Eye (tissue), 1 donor: ENCODE data around the gene TMEM204.

Experiments
- DNase-seq: peaks from one replicate; pipeline ENCODE4 v3.0.0-alpha.2; 2015

TMEM204 gene

DNA sequence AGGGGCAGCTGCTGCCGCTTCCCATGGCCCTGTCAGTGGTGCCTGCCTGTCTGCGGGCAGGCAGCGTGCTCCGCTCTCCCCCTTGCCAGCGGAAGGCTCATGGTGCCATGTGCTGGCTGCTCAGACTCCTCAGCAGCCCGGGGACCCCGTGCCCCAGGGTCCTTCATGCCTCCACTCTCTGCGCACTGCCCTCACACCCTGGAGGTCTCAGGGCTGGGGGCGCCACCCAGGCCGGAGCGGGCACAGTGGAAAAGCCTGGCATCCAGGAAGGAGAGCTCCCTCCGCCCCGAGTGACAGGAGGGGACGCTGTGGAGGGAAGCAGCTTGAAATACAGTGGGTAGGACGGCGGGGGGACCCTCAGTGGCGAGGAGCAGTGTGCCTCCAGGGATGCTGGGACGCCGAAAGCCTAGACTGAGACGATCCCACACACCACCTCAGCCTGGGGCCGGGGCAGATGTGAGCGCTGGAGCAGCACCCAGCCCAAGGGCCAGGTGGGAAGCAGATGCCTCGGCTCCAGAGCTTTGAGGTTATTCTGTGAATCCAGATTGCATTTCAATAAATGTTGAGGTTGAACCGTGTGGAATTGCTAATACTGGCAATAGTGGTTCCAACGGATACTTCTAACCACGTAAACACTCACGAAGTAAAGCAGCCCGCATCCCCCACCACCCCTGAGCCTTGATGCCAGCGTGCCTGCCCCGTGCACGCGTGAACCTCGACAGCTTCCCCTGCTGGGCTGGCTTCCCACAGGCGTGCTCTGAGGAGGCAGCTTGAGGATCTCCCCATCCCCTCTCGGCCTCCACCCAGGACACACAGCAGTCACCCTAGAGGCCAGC is 6.5 kb downstream of the TMEM204 start:
- no peak for DNase-seq

DNA sequence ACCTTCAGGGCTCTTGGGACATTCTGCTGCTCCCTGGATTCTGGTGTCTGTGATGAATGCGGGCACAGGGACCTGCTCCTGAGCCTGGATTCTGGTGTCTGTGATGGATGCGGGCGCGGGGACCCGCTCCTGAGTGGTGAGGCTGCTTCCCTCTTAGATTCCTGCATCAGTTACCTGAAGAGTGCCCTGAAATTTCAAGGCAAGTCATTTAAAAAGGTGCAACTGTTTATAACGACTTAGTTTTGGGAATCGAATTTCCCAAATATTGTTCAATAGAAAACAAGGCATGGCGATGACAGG is 7.0 kb downstream of the TMEM204 start:
- DNase-seq: no peak

DNA sequence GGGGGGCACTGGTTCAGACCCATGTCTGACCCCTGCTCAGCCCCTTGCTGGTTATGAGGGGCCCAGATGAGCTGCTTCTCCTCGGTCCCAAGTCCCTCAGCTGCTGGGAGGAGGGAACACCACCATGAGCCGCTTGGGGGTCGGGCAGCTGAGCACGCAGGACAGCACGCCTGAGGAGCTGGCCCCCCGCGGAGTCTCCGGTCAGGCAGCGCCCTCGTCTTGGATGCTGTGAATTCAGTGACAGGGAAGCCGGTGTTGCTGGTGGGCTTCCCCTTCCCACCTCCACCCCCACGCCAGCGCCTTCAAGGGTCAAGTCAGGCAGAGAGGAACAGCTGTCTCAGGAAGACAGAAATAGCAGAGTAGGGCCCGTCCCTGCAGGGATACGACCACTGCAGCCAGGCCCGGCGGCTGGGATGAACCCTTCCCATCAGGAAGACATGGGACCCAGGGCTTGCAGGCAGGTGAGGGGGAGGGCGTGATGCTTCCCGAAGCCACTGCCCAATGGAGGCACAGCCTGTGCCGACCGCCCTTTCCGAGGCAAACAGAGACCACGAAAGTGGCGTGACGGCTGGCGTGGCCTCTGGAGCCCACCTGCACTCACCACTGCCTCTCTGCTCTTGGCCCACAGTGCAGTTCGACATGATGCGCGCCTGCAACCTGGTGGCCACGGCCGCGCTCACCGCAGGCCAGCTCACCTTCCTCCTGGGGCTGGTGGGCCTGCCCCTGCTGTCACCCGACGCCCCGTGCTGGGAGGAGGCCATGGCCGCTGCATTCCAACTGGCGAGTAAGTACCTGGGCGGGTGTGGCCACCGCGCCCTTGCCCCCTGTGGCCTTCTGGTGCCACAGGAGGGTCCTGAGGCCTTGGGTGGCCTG is 8.1 kb downstream of the TMEM204 start:
- DNase-seq: no peak

DNA sequence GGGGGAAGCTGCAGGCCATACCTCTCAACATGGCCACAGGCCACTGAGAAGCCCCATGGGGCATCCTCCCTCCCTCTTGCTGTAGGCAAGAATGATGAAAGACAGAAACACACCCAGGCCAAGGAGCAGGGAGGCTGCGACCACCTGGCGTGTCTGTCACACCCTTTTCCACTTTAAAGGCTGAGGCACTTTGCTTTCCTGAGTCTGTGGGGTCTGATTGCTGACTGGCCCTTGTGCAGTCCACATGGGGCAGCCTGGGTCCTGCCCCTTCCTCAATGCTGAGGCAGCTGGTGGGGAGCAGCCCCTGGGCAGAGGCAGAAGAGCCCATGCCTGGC is 8.7 kb downstream of the TMEM204 start:
- no peak for DNase-seq

DNA sequence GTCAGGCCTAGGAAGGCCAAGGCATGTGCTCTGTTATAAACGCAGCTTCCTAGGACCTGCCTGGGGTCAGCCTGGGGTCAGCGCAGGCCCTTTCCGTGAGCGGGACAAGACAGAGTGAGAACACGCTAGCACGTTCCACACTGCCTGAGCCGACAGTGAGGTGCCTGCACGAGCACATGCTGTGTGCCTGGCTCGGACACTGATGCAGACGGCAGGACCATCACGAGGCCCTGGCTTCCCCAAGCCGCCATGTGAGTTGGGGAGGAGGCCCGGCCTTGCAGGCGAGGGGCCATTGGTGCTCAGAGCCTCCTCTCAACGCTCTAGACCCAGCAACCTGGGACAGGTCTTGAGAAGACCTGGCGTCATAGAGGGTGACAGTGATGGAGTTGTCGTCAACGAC is 9.1 kb downstream of the TMEM204 start:
- DNase-seq: no peak

DNA sequence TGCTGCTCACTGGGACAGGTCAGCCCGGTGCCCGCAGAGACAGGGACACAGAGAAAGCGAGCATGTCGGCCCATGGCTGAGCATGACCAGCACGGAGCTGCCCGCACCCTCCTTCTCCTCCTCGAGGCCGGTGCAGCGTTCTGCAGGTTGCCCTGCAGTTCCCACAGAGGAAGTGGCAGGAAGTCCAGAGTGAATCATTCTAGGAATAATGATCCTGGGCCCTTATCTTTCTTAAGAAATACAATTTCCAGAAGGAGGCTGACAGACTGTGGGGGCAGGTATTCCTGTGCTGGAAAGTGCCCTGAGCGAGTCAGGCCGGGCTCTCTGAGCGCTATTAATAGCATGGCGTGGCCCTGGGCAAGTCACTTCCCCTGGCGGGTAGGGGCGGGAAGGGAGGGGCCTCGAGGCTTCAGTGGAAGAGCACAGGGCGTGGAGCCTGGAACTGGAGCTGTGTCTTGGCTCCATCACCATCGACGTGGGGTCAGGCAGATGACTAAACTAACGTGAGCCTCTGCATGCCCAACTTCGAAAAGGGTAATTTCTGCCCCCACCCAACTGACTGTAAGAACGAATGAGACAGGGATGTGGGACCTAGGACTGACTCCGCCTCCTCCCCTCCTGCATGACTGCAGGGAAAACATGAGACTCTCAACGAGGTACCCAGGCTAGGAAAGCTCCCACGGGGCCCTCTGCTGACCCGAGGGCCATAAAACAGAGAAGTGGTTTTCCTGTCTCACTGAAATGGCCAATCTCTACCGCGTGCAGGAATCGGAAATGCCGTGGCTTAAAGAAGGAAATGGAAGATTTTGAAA is 9.8 kb downstream of the TMEM204 start:
- no peak for DNase-seq

DNA sequence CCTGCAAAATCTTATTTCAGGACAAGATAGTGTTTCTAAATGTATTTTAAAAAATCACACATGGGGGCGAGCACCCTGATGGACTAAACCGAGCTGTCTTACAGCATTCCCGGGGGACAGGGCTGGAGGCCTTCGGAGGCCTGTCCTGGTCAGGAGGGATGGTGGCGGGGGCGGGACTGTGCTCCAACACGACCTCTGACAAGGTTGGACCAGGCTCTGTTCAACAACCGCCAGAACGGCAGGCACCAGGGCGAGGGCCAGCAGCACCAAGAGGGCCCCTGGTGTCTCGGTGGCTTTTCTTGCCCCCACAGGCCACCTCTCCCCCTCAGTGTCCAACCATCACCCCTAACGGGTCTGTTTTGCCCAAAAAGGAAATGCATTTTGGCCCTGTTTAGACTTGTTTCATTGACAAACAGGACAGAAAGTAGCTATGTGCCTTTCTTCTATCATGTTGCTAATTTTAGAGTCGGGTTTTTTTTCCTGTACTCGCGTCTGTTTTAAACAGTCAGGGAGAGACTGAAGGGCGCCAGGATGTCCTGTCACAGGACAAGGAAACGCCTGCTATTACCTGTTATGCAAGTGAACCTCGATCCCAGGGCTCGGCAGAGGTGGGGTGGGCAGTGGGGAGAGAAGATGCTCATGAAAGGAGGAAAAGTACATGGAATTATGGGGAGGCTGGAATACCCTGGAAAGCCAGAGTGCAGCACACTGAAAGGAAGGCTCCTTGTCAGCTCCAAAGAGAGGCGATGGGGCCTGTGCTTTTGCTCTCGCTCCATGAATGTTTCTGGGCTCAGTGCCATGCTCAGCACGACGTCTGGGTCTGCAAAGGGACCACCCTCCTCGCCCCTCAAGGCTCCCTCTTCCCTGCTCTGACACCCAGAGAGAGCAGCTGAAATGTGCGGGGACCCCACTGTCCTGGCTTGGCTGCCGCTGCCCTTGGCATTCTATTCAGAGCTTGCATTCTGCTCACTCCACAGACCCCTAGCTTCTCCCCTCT is 11.9 kb downstream of the TMEM204 start:
- DNase-seq: no peak

DNA sequence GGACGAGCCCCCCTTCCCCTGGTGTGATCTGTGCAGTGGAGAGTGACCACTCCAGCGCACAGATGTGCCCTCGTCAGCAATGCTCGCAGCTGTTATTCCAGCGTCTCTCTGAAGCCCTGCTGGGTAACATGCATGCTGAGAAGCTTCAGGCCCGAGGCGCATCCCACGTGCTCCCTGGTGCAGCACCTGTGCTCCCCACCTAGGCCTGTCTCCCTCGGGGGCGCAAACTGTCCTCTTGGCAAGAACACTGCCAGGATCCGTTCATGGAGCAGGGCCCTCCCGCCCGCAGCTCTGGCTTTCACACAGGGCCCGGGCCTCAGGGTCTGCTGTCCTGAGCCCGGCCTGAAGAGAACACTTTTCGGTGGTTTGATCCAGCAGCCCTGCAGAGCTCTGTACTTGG is 13.0 kb downstream of the TMEM204 start:
- DNase-seq: no peak

DNA sequence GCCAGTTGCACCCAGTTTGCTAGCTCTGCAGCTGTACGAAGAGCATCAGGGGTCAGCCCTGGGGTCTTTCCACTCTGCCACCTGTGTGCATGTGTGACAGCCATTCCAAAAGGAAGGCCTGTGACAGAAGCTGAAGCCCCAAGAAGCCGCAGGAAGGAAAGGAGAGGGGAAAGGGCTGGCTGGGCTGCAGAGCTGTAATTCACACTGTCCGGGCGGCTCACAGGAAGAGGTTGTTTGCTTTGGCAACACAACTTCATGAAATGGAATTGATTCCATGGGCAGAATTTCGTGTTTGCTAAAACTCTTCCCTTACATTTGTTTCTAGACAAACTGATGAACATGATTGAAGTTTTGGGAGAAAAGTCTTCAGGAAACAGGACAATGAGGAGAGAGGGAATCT is 14.8 kb downstream of the TMEM204 start:
- no peak for DNase-seq

DNA sequence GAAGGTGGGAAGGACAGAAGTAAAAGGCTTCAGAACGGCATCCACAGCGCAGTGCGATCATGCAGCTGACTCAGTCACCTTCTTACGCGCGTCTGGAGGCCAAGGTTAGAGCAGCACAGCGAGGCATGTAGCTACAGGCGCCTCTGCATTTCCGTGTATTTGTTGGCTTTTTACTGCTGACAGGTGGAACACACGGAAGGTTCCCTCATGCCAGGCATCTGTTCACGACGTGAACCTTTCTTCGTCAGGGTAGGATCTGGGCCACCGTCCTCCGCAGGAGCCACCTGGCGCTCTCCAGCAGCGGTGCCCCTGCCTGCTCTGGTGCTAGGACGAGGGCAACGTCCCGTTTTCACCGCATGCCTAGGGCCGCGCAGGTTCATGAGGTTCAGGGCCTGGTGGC is 15.3 kb downstream of the TMEM204 start:
- no peak for DNase-seq

DNA sequence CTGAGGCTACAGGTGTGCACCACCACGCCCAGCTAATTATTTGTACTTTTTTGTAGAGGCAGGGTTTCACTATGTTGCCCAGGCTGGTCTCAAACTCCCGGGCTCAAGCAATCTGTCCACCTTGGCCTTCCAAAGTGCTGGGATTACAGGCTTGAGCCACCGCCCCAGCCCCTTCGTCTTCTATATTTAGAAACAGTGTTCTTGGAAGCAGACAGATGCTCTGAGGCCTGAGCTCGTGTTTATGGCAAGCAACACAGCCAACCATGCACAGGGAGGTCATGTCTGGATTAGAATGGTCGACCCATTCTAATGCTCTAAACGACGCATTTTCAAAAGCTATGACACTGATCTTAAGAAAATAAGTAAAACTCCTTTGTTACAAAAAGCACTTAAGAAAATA is 16.6 kb downstream of the TMEM204 start:
- no peak for DNase-seq

DNA sequence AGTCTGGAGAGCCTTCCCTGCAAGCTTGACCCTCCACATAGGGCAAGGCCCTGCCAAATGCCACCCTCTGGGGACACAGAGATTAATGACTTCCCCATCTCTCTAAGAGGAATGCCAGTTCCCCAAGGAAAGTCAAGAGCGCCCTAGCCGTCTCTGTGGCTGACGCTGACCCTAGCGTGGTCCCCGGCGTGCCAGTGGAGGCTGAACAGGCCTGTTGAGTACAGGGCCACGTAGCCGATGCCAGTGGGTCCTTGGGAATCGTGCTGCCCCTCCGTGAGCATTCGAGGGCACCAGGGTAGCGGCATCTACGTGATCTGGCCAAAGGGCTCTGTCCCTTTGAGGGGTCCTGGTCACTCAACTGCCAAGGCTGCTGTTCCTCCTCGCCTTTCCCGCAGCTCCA is 17.2 kb downstream of the TMEM204 start:
- no peak for DNase-seq

DNA sequence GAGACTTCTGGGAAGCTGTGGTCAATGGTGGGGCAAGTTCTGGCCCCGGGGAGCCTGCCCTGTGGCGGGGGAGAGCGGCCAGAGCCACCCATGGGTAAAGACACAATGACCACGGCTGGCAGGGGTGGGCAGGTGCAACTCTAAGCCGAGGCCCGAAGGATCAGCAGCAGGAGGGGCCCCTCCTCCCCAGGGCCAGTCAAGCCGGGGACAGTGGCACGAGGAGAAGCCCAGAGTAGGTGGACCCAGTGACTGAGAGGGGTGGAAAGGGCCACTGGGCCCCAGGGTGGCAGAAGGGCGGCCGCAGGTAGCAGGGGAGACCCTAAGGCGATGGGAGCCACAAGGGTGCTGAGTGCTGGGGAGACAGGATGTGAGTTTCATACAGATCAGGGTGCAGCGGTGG is 17.7 kb downstream of the TMEM204 start:
- no peak for DNase-seq

DNA sequence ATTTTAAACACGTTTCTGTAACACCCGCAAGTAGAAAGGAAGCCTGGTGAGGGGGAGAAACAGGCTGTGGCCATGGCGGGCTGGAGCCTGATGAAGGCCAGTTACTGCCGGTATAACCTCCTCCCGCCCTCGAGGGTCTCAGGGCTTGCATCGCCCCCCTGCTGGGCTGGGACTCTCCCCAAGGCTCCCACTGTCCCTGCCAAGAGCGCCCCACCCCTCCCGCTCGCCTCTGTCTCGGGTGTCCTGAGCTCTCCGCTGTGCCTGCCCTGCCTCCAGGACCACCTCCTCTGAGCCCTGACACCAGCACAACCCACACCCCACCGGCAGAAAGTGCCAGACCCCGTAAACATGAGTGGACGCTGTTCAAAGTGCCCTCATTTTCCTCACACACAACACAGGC is 18.7 kb downstream of the TMEM204 start:
- DNase-seq: no peak

DNA sequence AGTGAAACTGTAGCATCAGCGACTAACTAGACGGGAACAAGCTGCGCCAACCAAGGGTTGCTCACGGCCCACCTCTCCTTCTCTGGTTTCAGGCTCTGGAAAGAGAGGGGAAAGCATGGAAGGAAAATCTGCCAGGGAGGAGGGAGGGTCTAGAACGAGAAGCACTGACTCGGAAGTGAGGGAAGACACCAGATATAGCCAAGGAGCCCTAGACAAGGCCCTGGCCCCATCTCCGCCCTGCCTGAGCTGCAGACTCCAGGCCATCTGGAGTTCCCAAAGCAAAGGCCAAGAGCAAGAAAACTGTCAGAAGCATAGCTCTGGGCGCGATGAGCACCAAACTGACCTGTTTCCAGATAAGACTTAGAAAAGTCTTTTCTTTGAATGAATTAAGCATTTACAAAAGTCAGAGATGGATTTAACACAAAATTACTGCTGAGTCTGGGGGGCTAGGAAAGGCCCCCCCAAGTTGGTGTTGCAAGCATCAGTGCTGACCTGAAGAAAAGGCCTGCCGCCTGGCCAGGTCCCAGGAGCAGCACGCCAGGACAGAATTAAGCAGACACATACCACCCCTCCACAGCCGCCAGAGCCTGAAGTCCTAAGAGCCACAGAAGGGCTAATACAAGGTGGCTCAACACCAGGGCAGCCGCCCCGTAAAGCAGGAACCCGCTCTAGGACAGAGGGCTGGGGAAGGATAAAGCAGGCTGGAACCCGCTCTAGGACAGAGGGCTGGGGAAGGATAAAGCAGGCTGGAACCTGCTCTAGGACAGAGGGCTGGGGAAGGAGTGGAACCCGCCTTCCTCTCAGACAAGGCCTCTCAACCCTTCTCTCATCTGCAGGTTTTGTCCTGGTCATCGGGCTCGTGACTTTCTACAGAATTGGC is 20.7 kb downstream of the TMEM204 start:
- DNase-seq: no peak

DNA sequence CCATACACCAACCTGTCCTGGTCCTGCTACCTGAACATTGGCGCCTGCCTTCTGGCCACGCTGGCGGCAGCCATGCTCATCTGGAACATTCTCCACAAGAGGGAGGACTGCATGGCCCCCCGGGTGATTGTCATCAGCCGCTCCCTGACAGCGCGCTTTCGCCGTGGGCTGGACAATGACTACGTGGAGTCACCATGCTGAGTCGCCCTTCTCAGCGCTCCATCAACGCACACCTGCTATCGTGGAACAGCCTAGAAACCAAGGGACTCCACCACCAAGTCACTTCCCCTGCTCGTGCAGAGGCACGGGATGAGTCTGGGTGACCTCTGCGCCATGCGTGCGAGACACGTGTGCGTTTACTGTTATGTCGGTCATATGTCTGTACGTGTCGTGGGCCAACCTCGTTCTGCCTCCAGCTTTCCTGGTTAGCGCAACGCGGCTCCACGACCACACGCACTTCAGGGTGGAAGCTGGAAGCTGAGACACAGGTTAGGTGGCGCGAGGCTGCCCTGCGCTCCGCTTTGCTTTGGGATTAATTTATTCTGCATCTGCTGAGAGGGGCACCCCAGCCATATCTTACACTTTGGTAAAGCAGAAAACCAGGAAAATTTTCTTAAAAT is 21.5 kb downstream of the TMEM204 start:
- no peak for DNase-seq

DNA sequence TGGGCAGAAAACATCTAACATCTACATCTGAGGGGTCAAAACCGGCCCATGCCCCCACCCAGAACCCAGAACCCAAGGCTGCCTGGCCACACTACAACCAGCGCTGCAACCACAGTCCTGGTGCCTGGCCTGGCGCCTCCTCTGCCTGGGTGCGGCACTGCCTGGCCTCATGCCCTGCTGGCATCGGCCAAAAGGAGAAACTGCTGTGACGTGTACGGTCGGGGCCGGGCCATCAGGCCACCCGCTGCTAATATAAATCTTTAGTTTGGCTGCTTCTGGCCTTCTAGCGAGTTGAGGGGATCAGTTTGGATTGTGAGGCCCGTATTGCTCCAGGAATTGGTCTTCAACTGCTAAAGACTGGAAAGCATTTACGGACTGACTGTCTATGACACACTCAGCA is 22.8 kb downstream of the TMEM204 start:
- DNase-seq: no peak

DNA sequence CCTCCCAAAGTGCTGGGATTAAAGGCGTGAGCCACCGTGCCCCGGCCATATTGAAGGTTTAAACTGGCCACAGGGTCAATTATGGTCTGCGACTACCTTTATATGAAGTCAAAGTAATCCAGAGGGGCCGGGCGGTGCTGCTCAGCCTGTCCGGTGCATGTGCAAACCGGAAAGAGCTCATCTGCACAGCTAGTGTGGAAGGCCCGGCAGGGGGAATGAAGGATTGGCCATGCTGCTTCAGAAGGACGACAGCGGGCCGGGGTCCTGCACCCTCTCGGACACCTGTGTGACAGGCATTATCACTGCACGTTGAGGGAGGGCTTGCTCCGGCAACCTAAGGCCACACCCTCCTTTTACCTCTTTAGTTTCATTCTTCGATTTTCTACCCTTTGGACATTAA is 23.6 kb downstream of the TMEM204 start:
- DNase-seq: no peak

DNA sequence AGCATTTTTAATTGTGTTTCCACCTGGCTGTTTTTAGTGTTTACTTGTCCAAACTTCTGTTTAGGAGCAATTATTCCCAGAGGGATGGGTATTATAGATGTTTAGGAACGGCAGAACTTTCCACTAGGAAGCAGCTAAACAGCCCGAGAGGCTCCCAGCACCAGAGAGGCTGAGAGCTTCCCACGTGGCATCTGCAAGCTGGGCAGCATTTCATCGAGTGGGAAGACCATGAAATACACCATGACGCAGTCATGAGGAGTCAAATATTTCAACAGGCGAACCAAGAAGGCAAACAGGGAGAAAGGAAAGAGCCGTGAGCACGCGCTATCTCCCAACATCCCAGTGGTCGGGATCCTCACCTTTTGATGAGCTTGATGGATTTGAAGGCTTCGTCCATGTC is 24.1 kb downstream of the TMEM204 start:
- no peak for DNase-seq

DNA sequence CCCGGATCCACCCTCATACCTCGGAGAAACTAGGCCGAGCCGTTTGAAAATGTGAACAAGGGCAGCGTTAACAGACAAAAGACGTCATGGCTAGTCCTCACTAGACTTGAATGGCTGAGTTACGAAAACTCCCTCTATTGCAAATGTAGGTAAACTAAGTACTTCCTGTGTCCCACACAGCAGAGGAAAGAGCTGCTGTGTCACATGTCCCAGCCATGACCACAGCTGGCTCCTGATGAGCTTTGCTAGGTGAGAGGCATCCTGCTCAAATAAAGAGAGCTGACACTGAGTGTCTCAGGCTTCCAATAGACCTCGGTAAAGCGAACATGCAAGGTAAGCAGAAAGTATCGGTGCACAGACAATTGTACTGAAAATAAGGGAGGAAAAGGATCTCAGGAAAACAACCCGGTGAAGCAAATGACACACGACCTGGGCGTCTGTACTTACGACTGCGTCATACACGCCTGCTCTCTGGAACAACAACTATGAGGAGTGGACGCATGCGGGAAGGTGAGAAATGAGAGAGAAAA is 26.0 kb downstream of the TMEM204 start:
- no peak for DNase-seq

DNA sequence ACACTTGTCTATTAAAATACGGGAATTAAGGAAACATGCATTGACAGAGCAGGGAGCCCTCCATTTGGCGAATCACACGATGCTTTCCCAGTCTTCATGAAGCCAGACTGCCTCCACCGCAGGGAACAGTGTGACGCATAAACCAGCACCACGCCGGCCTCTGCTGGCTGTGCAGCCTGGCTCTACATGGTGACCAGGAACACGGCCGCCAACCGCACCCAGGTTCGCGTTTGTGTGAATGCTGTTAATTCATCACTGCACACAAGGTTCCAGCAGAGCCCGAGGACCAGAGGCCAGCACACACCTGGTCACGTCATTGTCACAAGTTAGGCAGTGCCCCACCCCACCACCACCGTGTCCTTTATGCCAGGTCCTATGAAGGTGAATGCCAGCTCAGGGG is 26.7 kb downstream of the TMEM204 start:
- no peak for DNase-seq
